MM.1S (cell line): Measurements from ENCODE around the gene CAPN5.

Experiments
- DNase-seq: peaks from one replicate; pipeline ENCODE4 v3.0.0-alpha.2; 2015
- H2AFZ ChIP-seq: fragments of 300-600 bp; sonication (generic); 2 replicates; pipeline ENCODE4 v1.6.0; 2016; ENCODE audit warnings: antibody characterized with exemption, low read length
- H3F3A ChIP-seq: fragments of 300-600 bp; sonication (generic); 2 replicates; pipeline ENCODE4 v1.6.1; 2016; ENCODE audit warnings: mild to moderate bottlenecking, antibody characterized with exemption, low read length, moderate library complexity, mixed read lengths; ENCODE audit not compliant: insufficient read depth
- H3K27ac ChIP-seq: fragments of 300-600 bp; sonication (generic); 2 replicates; pipeline ENCODE4 v1.5.1; 2016; ENCODE audit warnings: mild to moderate bottlenecking, low read length
- H3K27me3 ChIP-seq: fragments of 300-600 bp; sonication (generic); replicated peaks from 2 replicates; pipeline ENCODE4 v1.6.0; 2016; ENCODE audit warnings: low read length; ENCODE audit not compliant: insufficient read depth
- H3K36me3 ChIP-seq: fragments of 300-600 bp; sonication (generic); replicated peaks from 2 replicates; pipeline ENCODE4 v1.6.1; 2016; ENCODE audit warnings: mild to moderate bottlenecking, low read length, mixed read lengths; ENCODE audit not compliant: insufficient read depth
- H3K4me1 ChIP-seq: fragments of 300-600 bp; sonication (generic); 2 replicates; pipeline ENCODE4 v1.6.1; 2016; ENCODE audit warnings: low read length, mixed read lengths
- H3K4me2 ChIP-seq: fragments of 300-600 bp; sonication (generic); 2 replicates; pipeline ENCODE4 v1.6.0; 2016; ENCODE audit warnings: low read depth, low read length
- H3K4me3 ChIP-seq: fragments of 300-600 bp; sonication (generic); 2 replicates; pipeline ENCODE4 v1.5.1; 2016; ENCODE audit warnings: low read length, mixed read lengths
- H3K79me2 ChIP-seq: fragments of 300-600 bp; sonication (generic); 2 replicates; pipeline ENCODE4 v1.6.1; 2016; ENCODE audit warnings: mixed run types, low read length, mixed read lengths
- H3K9ac ChIP-seq: fragments of 300-600 bp; sonication (generic); 2 replicates; pipeline ENCODE4 v1.6.1; 2016; ENCODE audit warnings: low read length, mixed read lengths
- H3K9me2 ChIP-seq: fragments of 300-600 bp; sonication (generic); replicated peaks from 2 replicates; pipeline ENCODE4 v1.6.1; 2016; ENCODE audit warnings: mild to moderate bottlenecking, low read length, mixed read lengths; ENCODE audit not compliant: insufficient read depth
- H3K9me3 ChIP-seq: fragments of 300-600 bp; sonication (generic); replicated peaks from 2 replicates; pipeline ENCODE4 v1.6.1; 2016; ENCODE audit warnings: mild to moderate bottlenecking, low read length, mixed read lengths; ENCODE audit not compliant: insufficient read depth
- H4K20me1 ChIP-seq: fragments of 300-600 bp; sonication (generic); 2 replicates; pipeline ENCODE4 v1.6.1; 2016; ENCODE audit warnings: mild to moderate bottlenecking, low read length, moderate library complexity, mixed read lengths; ENCODE audit not compliant: insufficient read depth
- EZH2 ChIP-seq: fragments of 300-600 bp; sonication (generic); optimal IDR thresholded peaks from 2 replicates; pipeline ENCODE3; 2017; ENCODE audit warnings: low read depth, mild to moderate bottlenecking, antibody characterized with exemption, low read length, mixed read lengths
- EZH2phosphoT487 ChIP-seq: fragments of 300-600 bp; sonication (generic); IDR thresholded peaks from 2 replicates; pipeline ENCODE4 v1.6.1; 2018; ENCODE audit warnings: antibody characterized with exemption, low read length
- TF ChIP-seq, protein P1 (sequence below): fragments of 300-600 bp; sonication (generic); IDR thresholded peaks from 2 replicates; pipeline ENCODE4 v1.5.1; 2016; ENCODE audit warnings: antibody characterized with exemption, low read length, mixed read lengths

CAPN5 gene

DNA sequence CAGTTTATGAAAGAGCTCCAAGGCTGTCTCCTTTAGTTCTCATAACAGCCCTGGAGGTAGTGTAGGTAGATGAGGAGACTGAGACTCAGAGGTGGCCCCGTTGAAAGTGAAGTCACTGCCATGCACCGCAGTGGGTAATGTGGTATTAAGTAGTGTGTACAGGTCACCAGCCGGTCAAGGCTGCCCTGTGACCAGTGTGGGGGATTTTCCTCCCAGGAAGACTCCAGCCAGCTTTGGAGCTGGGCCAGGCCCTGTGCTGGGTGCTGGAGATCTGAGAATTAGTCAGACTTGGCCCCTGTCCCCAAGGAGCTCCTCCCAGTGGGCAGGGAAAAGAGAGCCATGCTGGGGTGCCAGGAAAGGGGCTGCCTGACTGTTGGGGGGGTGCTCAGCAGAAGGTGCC is 41.2 kb downstream of the CAPN5 start:
- no peak overlapping the region for H3K4me2 ChIP-seq
- H3K79me2 ChIP-seq, result no peaks in the 10 kb centered on the region
- H3K4me3 ChIP-seq, result no peak overlapping the region
- no peaks in the 10 kb centered on the region for H3F3A ChIP-seq
- peaks cover 8% of the 10 kb centered on the region for H3K27me3 ChIP-seq
- no peak overlapping the region for H3K9ac ChIP-seq
- H4K20me1 ChIP-seq, result no peaks in the 10 kb centered on the region
- H3K9me3 ChIP-seq, result no peaks in the 10 kb centered on the region
- TF ChIP-seq EZH2 (no peak), EZH2phosphoT487 (no peak)
- TF ChIP-seq, protein P1, sequence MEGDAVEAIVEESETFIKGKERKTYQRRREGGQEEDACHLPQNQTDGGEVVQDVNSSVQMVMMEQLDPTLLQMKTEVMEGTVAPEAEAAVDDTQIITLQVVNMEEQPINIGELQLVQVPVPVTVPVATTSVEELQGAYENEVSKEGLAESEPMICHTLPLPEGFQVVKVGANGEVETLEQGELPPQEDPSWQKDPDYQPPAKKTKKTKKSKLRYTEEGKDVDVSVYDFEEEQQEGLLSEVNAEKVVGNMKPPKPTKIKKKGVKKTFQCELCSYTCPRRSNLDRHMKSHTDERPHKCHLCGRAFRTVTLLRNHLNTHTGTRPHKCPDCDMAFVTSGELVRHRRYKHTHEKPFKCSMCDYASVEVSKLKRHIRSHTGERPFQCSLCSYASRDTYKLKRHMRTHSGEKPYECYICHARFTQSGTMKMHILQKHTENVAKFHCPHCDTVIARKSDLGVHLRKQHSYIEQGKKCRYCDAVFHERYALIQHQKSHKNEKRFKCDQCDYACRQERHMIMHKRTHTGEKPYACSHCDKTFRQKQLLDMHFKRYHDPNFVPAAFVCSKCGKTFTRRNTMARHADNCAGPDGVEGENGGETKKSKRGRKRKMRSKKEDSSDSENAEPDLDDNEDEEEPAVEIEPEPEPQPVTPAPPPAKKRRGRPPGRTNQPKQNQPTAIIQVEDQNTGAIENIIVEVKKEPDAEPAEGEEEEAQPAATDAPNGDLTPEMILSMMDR, result no peak
- H3K27ac ChIP-seq, result no peak overlapping the region
- H3K4me1 ChIP-seq, result no peaks in the 10 kb centered on the region
- no peak for DNase-seq
- no peaks in the 10 kb centered on the region for H3K36me3 ChIP-seq
- H2AFZ ChIP-seq, result no peak overlapping the region
- H3K9me2 ChIP-seq, result no peaks in the 10 kb centered on the region

DNA sequence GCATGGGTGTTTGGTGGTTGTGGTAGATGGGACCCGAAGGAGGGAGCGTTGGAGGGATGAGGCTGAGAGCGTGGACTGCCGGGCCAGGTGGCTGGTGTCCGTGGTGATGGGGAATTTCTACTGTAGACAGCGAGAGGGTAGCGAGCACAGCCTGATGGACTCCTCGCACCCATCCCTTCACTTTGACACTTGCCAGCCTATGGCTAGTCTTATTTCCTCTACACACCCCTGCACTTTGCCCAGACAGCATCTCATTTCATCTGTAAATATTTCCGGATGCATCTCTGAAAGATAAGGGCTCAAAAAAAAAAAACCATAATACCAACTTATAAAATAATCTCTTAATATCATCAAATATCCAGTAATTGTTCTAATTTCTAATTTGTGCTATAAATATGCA is 41.7 kb downstream of the CAPN5 start:
- peaks cover 8% of the 10 kb centered on the region for H3K27me3 ChIP-seq
- no peak for DNase-seq
- TF ChIP-seq, protein P1, result no peak
- TF ChIP-seq EZH2phosphoT487 (no peak), EZH2 (no peak)
- H3K9me3 ChIP-seq, result no peaks in the 10 kb centered on the region
- no peak overlapping the region for H3K4me2 ChIP-seq
- H3K27ac ChIP-seq, result no peak overlapping the region
- no peaks in the 10 kb centered on the region for H3K9me2 ChIP-seq
- no peaks in the 10 kb centered on the region for H3K79me2 ChIP-seq
- 0 out of 2 replicates have a peak, but pooled peaks cover 3% of the 10 kb centered on the region for H3K4me1 ChIP-seq
- H2AFZ ChIP-seq, result no peak overlapping the region
- H3F3A ChIP-seq, result no peaks in the 10 kb centered on the region
- no peaks in the 10 kb centered on the region for H3K36me3 ChIP-seq
- H4K20me1 ChIP-seq, result no peaks in the 10 kb centered on the region
- no peak overlapping the region for H3K9ac ChIP-seq
- no peak overlapping the region for H3K4me3 ChIP-seq

DNA sequence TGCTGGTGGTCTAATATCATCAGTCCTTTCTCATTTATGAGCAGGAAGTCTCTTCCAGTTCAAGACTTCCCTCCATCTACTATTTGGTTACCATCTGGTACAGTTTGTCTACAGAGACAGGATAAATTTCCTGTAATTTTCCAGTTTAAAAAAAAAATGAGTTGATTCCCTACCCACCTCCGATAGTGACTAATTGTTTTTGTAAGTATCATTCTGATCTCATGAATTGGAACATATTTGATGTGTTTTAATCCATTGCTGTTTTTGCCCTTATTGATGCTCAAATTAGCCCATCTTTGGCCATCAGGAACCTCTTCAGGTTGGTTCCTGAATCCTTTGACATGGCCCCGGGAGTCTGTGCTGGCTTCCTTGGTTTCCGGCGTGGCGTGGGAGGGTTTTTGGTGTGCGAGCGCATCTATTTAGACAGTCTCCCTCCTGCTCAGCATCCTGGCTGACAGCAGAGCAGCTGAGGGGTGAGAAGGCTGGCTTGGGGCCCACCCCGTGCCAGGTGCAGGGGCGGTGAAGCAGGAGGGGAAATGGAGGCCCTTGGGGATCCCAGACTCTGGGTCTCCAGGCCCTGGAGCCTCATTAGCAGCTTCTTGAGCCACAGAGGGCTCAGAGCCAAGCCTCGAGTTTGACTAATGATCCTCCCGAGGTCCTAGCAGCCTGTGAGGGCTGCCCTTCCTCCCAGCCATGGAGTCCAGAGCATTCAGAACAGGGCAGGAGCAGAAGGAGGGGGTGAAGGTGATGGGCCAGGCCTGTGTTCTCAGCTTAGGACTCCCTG is 42.7 kb downstream of the CAPN5 start:
- H3K9ac ChIP-seq, result no peak overlapping the region
- TF ChIP-seq, protein P1, result no peak
- TF ChIP-seq EZH2 (no peak), EZH2phosphoT487 (no peak)
- H3K27ac ChIP-seq, result no peak overlapping the region
- H4K20me1 ChIP-seq, result no peaks in the 10 kb centered on the region
- 0 out of 2 replicates have a peak, but pooled peaks cover 3% of the 10 kb centered on the region for H3K4me1 ChIP-seq
- H3K36me3 ChIP-seq, result no peaks in the 10 kb centered on the region
- peaks cover 8% of the 10 kb centered on the region for H3K27me3 ChIP-seq
- H3K79me2 ChIP-seq, result no peaks in the 10 kb centered on the region
- no peak overlapping the region for H3K4me2 ChIP-seq
- H3K9me3 ChIP-seq, result no peaks in the 10 kb centered on the region
- no peak for DNase-seq
- H3F3A ChIP-seq, result no peaks in the 10 kb centered on the region
- no peak overlapping the region for H3K4me3 ChIP-seq
- H2AFZ ChIP-seq, result no peak overlapping the region
- H3K9me2 ChIP-seq, result no peaks in the 10 kb centered on the region
